Mesendoderm (in vitro differentiated cells): ENCODE measurements around the gene PCK2.
"Not testable (repeated sequence)": the region's sequence is repeated elsewhere in the genome, so short reads cannot be mapped to it uniquely, and the experiment has no call there.

Experiments used
- DNase-seq: peaks from one replicate; pipeline ENCODE4 v3.0.0; 2013
- H2AK5ac ChIP-seq: 2 replicates; pipeline ENCODE4 v1.6.1; 2013; ENCODE audit warnings: low read length, inconsistent platforms
- H2BK120ac ChIP-seq: 2 replicates; pipeline ENCODE4 v1.6.1; 2013; ENCODE audit warnings: low read depth, mild to moderate bottlenecking, low read length, moderate library complexity, mixed read lengths
- H2BK15ac ChIP-seq: replicated peaks from 2 replicates; pipeline ENCODE4 v1.6.1; 2013; ENCODE audit warnings: low read depth, mild to moderate bottlenecking, moderate library complexity
- H2BK5ac ChIP-seq: 2 replicates; pipeline ENCODE4 v1.6.1; 2013; ENCODE audit warnings: low read length, inconsistent platforms
- H3K18ac ChIP-seq: 2 replicates; pipeline ENCODE4 v1.6.1; 2013; ENCODE audit warnings: mild to moderate bottlenecking, low read length, mixed read lengths
- H3K23ac ChIP-seq: one replicate; pipeline ENCODE4 v1.6.1; 2013; ENCODE audit warnings: low read length
- H3K27ac ChIP-seq: 2 replicates; pipeline ENCODE4 v1.5.1; 2013; ENCODE audit warnings: low read depth, mild to moderate bottlenecking, inconsistent platforms, low read length, moderate library complexity
- H3K27me3 ChIP-seq: 2 replicates; pipeline ENCODE4 v1.6.1; 2013; ENCODE audit warnings: low read length, control low read depth, mild to moderate bottlenecking, inconsistent platforms; ENCODE audit not compliant: insufficient read depth, poor library complexity
- H3K36me3 ChIP-seq: 2 replicates; pipeline ENCODE4 v1.6.1; 2013; ENCODE audit warnings: low read length, inconsistent platforms; ENCODE audit not compliant: control insufficient read depth, insufficient read depth
- H3K4ac ChIP-seq: one replicate; pipeline ENCODE4 v1.6.1; 2013; ENCODE audit warnings: low read depth, mild to moderate bottlenecking, low read length, moderate library complexity
- H3K4me1 ChIP-seq: 2 replicates; pipeline ENCODE4 v1.6.1; 2013; ENCODE audit warnings: low read depth, low read length, inconsistent platforms; ENCODE audit not compliant: control insufficient read depth
- H3K4me2 ChIP-seq: 2 replicates; pipeline ENCODE4 v1.6.1; 2013; ENCODE audit warnings: low read length
- H3K4me3 ChIP-seq: 2 replicates; pipeline ENCODE4 v1.5.1; 2013; ENCODE audit warnings: mild to moderate bottlenecking, low read length
- H3K56ac ChIP-seq: one replicate; pipeline ENCODE4 v1.6.1; 2013; ENCODE audit warnings: low read length
- H3K79me1 ChIP-seq: 2 replicates; pipeline ENCODE4 v1.6.1; 2013; ENCODE audit warnings: low read length, inconsistent platforms
- H3K79me2 ChIP-seq: 2 replicates; pipeline ENCODE4 v1.6.1; 2013; ENCODE audit warnings: mild to moderate bottlenecking, low read length; ENCODE audit not compliant: control insufficient read depth, insufficient read depth
- H3K9ac ChIP-seq: 2 replicates; pipeline ENCODE4 v1.6.1; 2013; ENCODE audit warnings: low read length, inconsistent platforms
- H4K5ac ChIP-seq: one replicate; pipeline ENCODE4 v1.6.1; 2013; ENCODE audit warnings: low read length
- H4K8ac ChIP-seq: one replicate; pipeline ENCODE4 v1.6.1; 2013; ENCODE audit warnings: low read depth, mild to moderate bottlenecking, control low read depth, low read length, moderate library complexity
- WGBS: extraction: QIAGEN DNeasy Blood & Tissue Kit; methylation state at CpG from one replicate; pipeline ENCODE4 v1.1.7; 2013; ENCODE audit warnings: low lambda C conversion rate, missing lambda C conversion rate; ENCODE audit not compliant: insufficient coverage; ENCODE audit errors: extremely low coverage; 5-methylcytosine and 5-hydroxymethylcytosine counted together

PCK2 gene

DNA sequence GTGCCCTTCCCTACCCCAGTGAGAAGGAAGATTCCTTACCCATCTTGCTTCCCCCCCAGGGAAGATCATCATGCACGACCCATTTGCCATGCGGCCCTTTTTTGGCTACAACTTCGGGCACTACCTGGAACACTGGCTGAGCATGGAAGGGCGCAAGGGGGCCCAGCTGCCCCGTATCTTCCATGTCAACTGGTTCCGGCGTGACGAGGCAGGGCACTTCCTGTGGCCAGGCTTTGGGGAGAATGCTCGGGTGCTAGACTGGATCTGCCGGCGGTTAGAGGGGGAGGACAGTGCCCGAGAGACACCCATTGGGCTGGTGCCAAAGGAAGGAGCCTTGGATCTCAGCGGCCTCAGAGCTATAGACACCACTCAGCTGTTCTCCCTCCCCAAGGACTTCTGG is 9.3 kb downstream of the PCK2 start:
- Histone ChIP-seq H2AK5ac (no peak overlapping the region), H3K4me2 (no peak overlapping the region), H4K8ac (no peak overlapping the region), H3K18ac (no peak overlapping the region), H4K5ac (no peak overlapping the region), H3K56ac (no peak overlapping the region), H3K4ac (no peak overlapping the region), H2BK5ac (no peak overlapping the region), H3K23ac (no peak overlapping the region), H3K27ac (no peak overlapping the region), H3K27me3 (no peaks in the 10 kb centered on the region), H3K4me1 (no peaks in the 10 kb centered on the region), H3K79me2 (no peaks in the 10 kb centered on the region), H3K4me3 (no peak overlapping the region), H3K9ac (no peak overlapping the region), H3K79me1 (no peaks in the 10 kb centered on the region), H2BK120ac (no peak overlapping the region), H2BK15ac (no peak overlapping the region), H3K36me3 (peaks cover 14% of the 10 kb centered on the region)
- no CpG with 5 or more reads among the region's 13 CpGs for WGBS
- no peak for DNase-seq

DNA sequence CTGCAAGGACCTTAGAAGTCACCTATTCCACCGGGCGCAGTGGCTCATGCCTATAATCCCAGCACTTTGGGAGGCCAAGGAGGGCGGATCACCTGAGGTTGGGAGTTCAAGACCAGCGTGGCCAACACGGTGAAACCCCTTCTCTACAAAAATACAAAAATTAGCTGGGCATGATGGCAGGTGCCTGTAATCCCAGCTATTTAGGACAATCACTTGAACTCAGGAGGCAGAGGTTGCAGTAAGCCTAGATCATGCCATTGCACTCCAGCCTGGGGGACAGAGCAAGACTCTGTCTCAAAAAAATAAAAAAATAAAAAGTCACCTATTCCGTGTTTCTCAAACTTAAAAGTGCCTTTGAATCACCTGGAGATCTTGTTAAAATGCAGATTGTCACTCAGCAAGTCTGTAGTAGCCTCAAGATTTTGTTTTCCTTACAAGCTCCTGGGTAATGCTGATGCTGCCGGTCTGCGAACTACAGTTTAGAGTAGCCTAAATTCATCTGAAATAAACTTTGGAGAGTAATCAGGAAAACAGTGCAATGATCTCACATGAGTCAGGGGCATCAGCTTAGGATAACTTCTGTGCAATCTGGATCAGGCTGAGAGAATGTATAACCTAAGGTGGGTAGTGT is 11.6 kb downstream of the PCK2 start:
- H3K36me3 ChIP-seq, H3K27ac ChIP-seq, H2BK5ac ChIP-seq, H3K9ac ChIP-seq, H3K4me2 ChIP-seq, H2AK5ac ChIP-seq, H4K5ac ChIP-seq, H3K4me1 ChIP-seq, H2BK120ac ChIP-seq, H3K23ac ChIP-seq, H3K27me3 ChIP-seq, DNase-seq, H3K79me2 ChIP-seq, H3K56ac ChIP-seq, H2BK15ac ChIP-seq, H3K4me3 ChIP-seq, H3K79me1 ChIP-seq, H3K18ac ChIP-seq, H4K8ac ChIP-seq, H3K4ac ChIP-seq: not testable (repeated sequence)
- WGBS: no CpG with 5 or more reads among the region's 8 CpGs

DNA sequence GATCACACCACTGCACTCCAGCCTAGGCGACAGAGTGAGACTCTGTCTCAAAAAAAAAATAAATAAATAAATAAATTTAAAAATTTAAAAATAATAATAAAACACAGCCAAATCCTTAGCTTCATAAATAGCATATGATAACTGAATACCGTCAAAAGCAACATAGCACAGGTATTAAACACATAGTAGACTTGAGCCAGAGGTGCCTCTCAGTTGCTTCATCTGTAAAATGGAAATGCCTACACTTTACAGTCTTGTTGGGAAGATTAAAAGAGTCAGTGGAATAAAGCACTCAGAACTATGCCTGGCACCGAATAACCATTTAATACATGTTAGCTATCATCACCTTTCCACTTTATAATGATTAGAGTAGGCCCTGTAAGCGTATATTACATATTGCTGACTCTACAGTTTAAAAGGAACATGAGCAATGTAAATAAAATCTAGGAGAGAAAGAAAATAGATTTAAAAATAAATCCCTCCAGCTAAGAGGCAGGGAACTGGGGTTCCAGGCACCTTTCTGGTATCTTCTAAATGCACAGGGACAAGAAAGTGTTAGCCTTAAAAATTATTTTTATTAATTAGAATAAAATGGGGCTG is 12.7 kb downstream of the PCK2 start:
- H3K4ac ChIP-seq: no peak overlapping the region
- H3K4me1 ChIP-seq: no peaks in the 10 kb centered on the region
- no peak for DNase-seq
- no peak overlapping the region for H2BK120ac ChIP-seq
- H3K79me1 ChIP-seq: no peaks in the 10 kb centered on the region
- H2AK5ac ChIP-seq: no peak overlapping the region
- no peak overlapping the region for H3K18ac ChIP-seq
- H3K9ac ChIP-seq: no peak overlapping the region
- H4K8ac ChIP-seq: no peak overlapping the region
- no peaks in the 10 kb centered on the region for H3K79me2 ChIP-seq
- no peaks in the 10 kb centered on the region for H3K27me3 ChIP-seq
- no peak overlapping the region for H3K56ac ChIP-seq
- H3K4me3 ChIP-seq: no peak overlapping the region
- H3K23ac ChIP-seq: no peak overlapping the region
- no peak overlapping the region for H3K27ac ChIP-seq
- H2BK5ac ChIP-seq: no peak overlapping the region
- H2BK15ac ChIP-seq: no peak overlapping the region
- WGBS: no CpG with 5 or more reads among the region's 4 CpGs
- no peak overlapping the region for H4K5ac ChIP-seq
- H3K4me2 ChIP-seq: no peak overlapping the region
- H3K36me3 ChIP-seq: peaks cover 6% of the 10 kb centered on the region

DNA sequence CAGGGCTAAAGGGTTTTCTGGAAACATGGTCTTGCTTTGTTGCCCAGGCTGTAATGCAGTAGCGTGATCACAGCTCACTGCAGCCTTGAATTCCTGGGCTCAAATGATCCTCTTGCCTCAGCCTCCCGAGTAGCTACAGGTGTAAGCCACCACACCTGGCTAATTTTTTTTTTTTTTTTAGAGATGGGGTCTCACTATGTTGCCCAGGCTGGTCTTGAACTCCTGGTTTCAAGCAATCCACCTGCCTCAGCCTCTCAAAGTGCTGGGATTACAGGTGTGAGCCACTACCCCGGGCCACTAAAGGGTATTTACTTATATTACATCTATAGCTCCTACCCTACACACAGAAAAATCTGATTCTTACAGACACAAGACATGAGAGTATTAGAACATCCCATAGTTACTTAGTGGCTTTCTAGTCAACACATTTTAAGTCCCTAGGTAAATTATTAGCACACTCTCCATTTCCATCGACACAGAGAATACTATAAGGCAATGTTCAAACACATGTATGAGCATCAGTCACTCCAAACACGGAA is 14.3 kb downstream of the PCK2 start:
- WGBS: no CpG with 5 or more reads among the region's 5 CpGs
- no peak overlapping the region for H3K18ac ChIP-seq
- H2AK5ac ChIP-seq: no peak overlapping the region
- H3K79me2 ChIP-seq: no peaks in the 10 kb centered on the region
- H3K4me1 ChIP-seq: no peaks in the 10 kb centered on the region
- H4K8ac ChIP-seq: no peak overlapping the region
- no peak overlapping the region for H3K4me2 ChIP-seq
- H3K9ac ChIP-seq: no peak overlapping the region
- no peak overlapping the region for H2BK120ac ChIP-seq
- no peak overlapping the region for H3K56ac ChIP-seq
- H3K27ac ChIP-seq: no peak overlapping the region
- H3K36me3 ChIP-seq: peaks cover 3% of the 10 kb centered on the region
- DNase-seq: no peak
- H2BK15ac ChIP-seq: no peak overlapping the region
- H3K4me3 ChIP-seq: no peak overlapping the region
- H3K27me3 ChIP-seq: no peaks in the 10 kb centered on the region
- H2BK5ac ChIP-seq: no peak overlapping the region
- H3K23ac ChIP-seq: no peak overlapping the region
- H3K4ac ChIP-seq: no peak overlapping the region
- no peak overlapping the region for H4K5ac ChIP-seq
- no peaks in the 10 kb centered on the region for H3K79me1 ChIP-seq

DNA sequence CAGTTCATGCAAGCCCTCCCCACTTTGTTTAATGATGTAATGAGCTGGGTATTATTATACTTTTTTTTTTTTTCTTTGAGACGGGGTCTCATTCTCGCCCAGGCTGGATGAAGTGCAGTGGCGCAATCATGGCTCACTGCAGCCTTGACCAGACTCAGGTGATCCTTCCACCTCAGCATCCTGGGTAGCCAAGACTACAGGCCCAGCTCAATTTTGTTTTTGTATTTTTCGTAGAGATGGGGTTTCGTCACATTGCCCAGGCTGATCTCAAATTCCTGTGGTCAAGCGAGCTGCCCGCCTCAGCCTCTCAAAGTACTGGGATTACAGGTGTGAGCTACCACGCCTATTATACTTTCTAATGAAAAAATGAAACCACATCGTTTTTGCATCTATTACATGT is 15.9 kb downstream of the PCK2 start:
- Histone ChIP-seq H2BK15ac (no peak overlapping the region), H3K9ac (no peak overlapping the region)
- WGBS: no CpG with 5 or more reads among the region's 9 CpGs

More for the DNA sequence above, 15.9 kb downstream of the PCK2 start:
- H3K18ac ChIP-seq: no peak overlapping the region
- no peaks in the 10 kb centered on the region for H3K79me1 ChIP-seq
- H2BK120ac ChIP-seq: no peak overlapping the region
- no peak overlapping the region for H3K4me2 ChIP-seq
- no peaks in the 10 kb centered on the region for H3K79me2 ChIP-seq
- H3K56ac ChIP-seq: no peak overlapping the region
- no peak overlapping the region for H3K4ac ChIP-seq
- no peak overlapping the region for H4K8ac ChIP-seq
- H3K4me3 ChIP-seq: no peak overlapping the region
- H2BK5ac ChIP-seq: no peak overlapping the region
- no peak for DNase-seq
- no peak overlapping the region for H2AK5ac ChIP-seq
- no peaks in the 10 kb centered on the region for H3K27me3 ChIP-seq
- no peaks in the 10 kb centered on the region for H3K36me3 ChIP-seq
- H3K23ac ChIP-seq: no peak overlapping the region
- H3K4me1 ChIP-seq: no peaks in the 10 kb centered on the region
- no peak overlapping the region for H4K5ac ChIP-seq
- H3K27ac ChIP-seq: no peak overlapping the region
